IPS-18c (cell line): Measurements from ENCODE around the gene SLC11A1.

Experiments
- H3K4me3 ChIP-seq: 2 replicates; pipeline ENCODE4 v1.7.0; 2013; ENCODE audit warnings: low read depth, mild to moderate bottlenecking, low read length, moderate library complexity; ENCODE audit not compliant: insufficient read depth
- H3K9me3 ChIP-seq: one replicate; pipeline ENCODE4 v1.6.1; 2013; ENCODE audit warnings: mild to moderate bottlenecking, low read length, moderate library complexity; ENCODE audit not compliant: control insufficient read depth, insufficient read depth

Gene SLC11A1

GRCh38 chr2:218381916-218382366 is at the start of gene SLC11A1:
Gene SLC11A1, plus strand, starts transcription at chr2:218382273. Its CDS starts 96 bp downstream, at chr2:218382369.
- H3K4me3 ChIP-seq, result no peak within 1 kb of the TSS
- no peaks in the 10 kb centered on the region for H3K9me3 ChIP-seq

- H3K4me3 ChIP-seq, result no peak overlapping the region
- H3K9me3 ChIP-seq, result no peaks in the 10 kb centered on the region
These were observed 49.8 kb upstream of the SLC11A1 start for GRCh38 chr2:218332288-218332687.

GRCh38 chr2:218332920-218333645 is 49.0 kb upstream of the SLC11A1 start:
- Histone ChIP-seq H3K9me3 (no peaks in the 10 kb centered on the region), H3K4me3 (no peak overlapping the region)

GRCh38 chr2:218334531-218334930 is 47.5 kb upstream of the SLC11A1 start:
- no peaks in the 10 kb centered on the region for H3K9me3 ChIP-seq
- no peak overlapping the region for H3K4me3 ChIP-seq

GRCh38 chr2:218340656-218341055 is 41.4 kb upstream of the SLC11A1 start:
- H3K9me3 ChIP-seq, result no peaks in the 10 kb centered on the region
- no peak overlapping the region for H3K4me3 ChIP-seq

- no peak overlapping the region for H3K4me3 ChIP-seq
- no peaks in the 10 kb centered on the region for H3K9me3 ChIP-seq
These were observed 40.7 kb upstream of the SLC11A1 start for GRCh38 chr2:218341381-218341780.

GRCh38 chr2:218342837-218343236 is 39.2 kb upstream of the SLC11A1 start:
- no peaks in the 10 kb centered on the region for H3K9me3 ChIP-seq

GRCh38 chr2:218343591-218343990 is 38.5 kb upstream of the SLC11A1 start:
- Histone ChIP-seq H3K4me3 (no peak overlapping the region), H3K9me3 (no peaks in the 10 kb centered on the region)

More at GRCh38 chr2:218342837-218343236, 39.2 kb upstream of the SLC11A1 start:
- H3K4me3 ChIP-seq, result no peak overlapping the region

GRCh38 chr2:218344090-218344754 is 37.9 kb upstream of the SLC11A1 start:
- Histone ChIP-seq H3K9me3 (no peaks in the 10 kb centered on the region), H3K4me3 (no peak overlapping the region)

- no peak overlapping the region for H3K4me3 ChIP-seq
- no peaks in the 10 kb centered on the region for H3K9me3 ChIP-seq
These were observed 37.2 kb upstream of the SLC11A1 start for GRCh38 chr2:218344755-218345417.

- Histone ChIP-seq H3K4me3 (no peak overlapping the region), H3K9me3 (no peaks in the 10 kb centered on the region)
These were observed 36.4 kb upstream of the SLC11A1 start for GRCh38 chr2:218345491-218346236.

- H3K4me3 ChIP-seq, result no peak overlapping the region
- no peaks in the 10 kb centered on the region for H3K9me3 ChIP-seq
These were observed 34.9 kb upstream of the SLC11A1 start for GRCh38 chr2:218347172-218347571.

- Histone ChIP-seq H3K4me3 (no peak overlapping the region), H3K9me3 (no peaks in the 10 kb centered on the region)
These were observed 28.0 kb upstream of the SLC11A1 start for GRCh38 chr2:218354045-218354444.

GRCh38 chr2:218354850-218355443 is 27.1 kb upstream of the SLC11A1 start:
- Histone ChIP-seq H3K4me3 (no peak overlapping the region), H3K9me3 (no peaks in the 10 kb centered on the region)

GRCh38 chr2:218357236-218358177 is 24.6 kb upstream of the SLC11A1 start:
- no peaks in the 10 kb centered on the region for H3K9me3 ChIP-seq
- H3K4me3 ChIP-seq, result no peak overlapping the region; the same call in 1 of the 2 replicates

GRCh38 chr2:218360453-218360852 is 21.6 kb upstream of the SLC11A1 start:
- no peak overlapping the region for H3K4me3 ChIP-seq
- H3K9me3 ChIP-seq, result no peaks in the 10 kb centered on the region
